CD14-positive monocyte (primary cell): ENCODE results near the gene MAGI3. TPM values are rescaled to one million over a fixed set of nuclear protein-coding genes. Genes with fewer than 3 reads are reported as not detected.
A peak's percentile ranks its signal among the peaks of the same experiment; 100 is the strongest.
"Not testable (repeated sequence)": the region's sequence is repeated elsewhere in the genome, so short reads cannot be mapped to it uniquely, and the experiment has no call there.

Experiments
- DNase-seq, 3 donors: peaks; one replicate each; pipeline ENCODE4 v3.0.0-alpha.2; 2011 to 2022
- H2AFZ ChIP-seq: 2 replicates; pipeline ENCODE4 v1.6.0; 2012; ENCODE audit warnings: mild to moderate bottlenecking, low read depth, low read length, inconsistent platforms; ENCODE audit not compliant: insufficient read depth, poor library complexity, severe bottlenecking
- H3K27ac ChIP-seq, 2 donors: 1 replicate in 1 of 2; 2 replicates in 1 of 2; pipeline ENCODE4 v1.5.1; 2012 to 2013; ENCODE audit warnings: low read length in 2 of 2, control low read depth in 1 of 2, inconsistent platforms in 1 of 2, low read depth in 1 of 2, mild to moderate bottlenecking in 1 of 2
- H3K27me3 ChIP-seq, 2 donors: one replicate each; pipeline versions ENCODE4 v1.6.0 to v1.6.1; 2011 to 2013; ENCODE audit warnings: low read length in 2 of 2; ENCODE audit not compliant: control insufficient read depth in 2 of 2, insufficient read depth in 2 of 2
- H3K36me3 ChIP-seq, 2 donors: replicated peaks in 1 of 2; 1 replicate in 1 of 2; 2 replicates in 1 of 2; pipeline versions ENCODE4 v1.5.1 to v1.6.1; 2012 to 2013; ENCODE audit warnings: low read length in 2 of 2, control low read depth in 1 of 2, inconsistent platforms in 1 of 2, mild to moderate bottlenecking in 1 of 2; ENCODE audit not compliant: insufficient read depth in 2 of 2, control insufficient read depth in 1 of 2
- H3K4me1 ChIP-seq, 2 donors: 1 replicate in 1 of 2; 2 replicates in 1 of 2; pipeline versions ENCODE4 v1.5.1 to v1.6.1; 2012 to 2013; ENCODE audit warnings: low read length in 2 of 2, control low read depth in 1 of 2, inconsistent platforms in 1 of 2, mild to moderate bottlenecking in 1 of 2, moderate library complexity in 1 of 2; ENCODE audit not compliant: insufficient read depth in 2 of 2, control insufficient read depth in 1 of 2
- H3K4me2 ChIP-seq: replicated peaks from 2 replicates; pipeline ENCODE3; 2012; ENCODE audit warnings: low read length, moderate library complexity, mild to moderate bottlenecking; ENCODE audit not compliant: poor library complexity, severe bottlenecking; ENCODE audit errors: extremely low read depth
- H3K4me3 ChIP-seq, 3 experiments: fragments of 200-600 bp in 1 of 3; sonication (generic) in 1 of 3; replicated peaks in 1 of 3; 1 replicate in 2 of 3; 2 replicates in 1 of 3; pipeline ENCODE4 v1.5.1; 2011 to 2013; ENCODE audit warnings: low read length in 3 of 3, mild to moderate bottlenecking in 3 of 3, control low read depth in 2 of 3, low read depth in 2 of 3, inconsistent platforms in 1 of 3, moderate library complexity in 1 of 3
- H3K79me2 ChIP-seq: 2 replicates; pipeline ENCODE4 v1.6.0; 2012; ENCODE audit warnings: mild to moderate bottlenecking, control low read depth, inconsistent platforms, low read length, moderate library complexity; ENCODE audit not compliant: insufficient read depth
- H3K9ac ChIP-seq: 2 replicates; pipeline ENCODE4 v1.6.0; 2017; ENCODE audit warnings: low read length, mild to moderate bottlenecking; ENCODE audit not compliant: insufficient read depth, poor library complexity, severe bottlenecking
- H3K9me3 ChIP-seq, 2 donors: replicated peaks in 1 of 2; 1 replicate in 1 of 2; 2 replicates in 1 of 2; pipeline versions ENCODE4 v1.5.1 to v1.6.1; 2012 to 2013; ENCODE audit warnings: low read length in 2 of 2, control low read depth in 1 of 2; ENCODE audit not compliant: control insufficient read depth in 1 of 2, insufficient read depth in 1 of 2
- H4K20me1 ChIP-seq: 2 replicates; pipeline ENCODE4 v1.6.0; 2012; ENCODE audit warnings: mild to moderate bottlenecking, low read length, control low read depth, moderate library complexity; ENCODE audit not compliant: insufficient read depth
- H3K27ac Mint-ChIP-seq, 7 donors: one replicate each; pipeline ENCODE4 v1.8.0; 2020; ENCODE audit warnings: mild to moderate bottlenecking in 7 of 7, mixed read lengths in 7 of 7, moderate library complexity in 6 of 7, inconsistent platforms in 2 of 7
- H3K27me3 Mint-ChIP-seq, 3 donors: one replicate each; pipeline ENCODE4 v1.8.0; 2021 to 2022; ENCODE audit warnings: low read depth in 3 of 3, mild to moderate bottlenecking in 3 of 3, mixed read lengths in 3 of 3, moderate library complexity in 3 of 3, inconsistent platforms in 1 of 3
- H3K36me3 Mint-ChIP-seq, 2 donors: one replicate each; pipeline ENCODE4 v1.8.0; 2020; ENCODE audit warnings: mixed read lengths in 2 of 2, inconsistent platforms in 1 of 2, mild to moderate bottlenecking in 1 of 2
- H3K4me1 Mint-ChIP-seq: one replicate; pipeline ENCODE4 v1.8.0; 2020; ENCODE audit warnings: mild to moderate bottlenecking, mixed read lengths
- H3K4me3 Mint-ChIP-seq, 2 donors: one replicate each; pipeline ENCODE4 v1.8.0; 2020; ENCODE audit warnings: mild to moderate bottlenecking in 2 of 2, mixed read lengths in 2 of 2, moderate library complexity in 1 of 2
- H3K9me3 Mint-ChIP-seq, 7 donors: one replicate each; pipeline ENCODE4 v1.8.0; 2020 to 2022; ENCODE audit warnings: mixed read lengths in 7 of 7, mild to moderate bottlenecking in 6 of 7, moderate library complexity in 6 of 7, inconsistent platforms in 2 of 7
- WGBS: methylation state at CpG from one replicate; pipeline ENCODE4 v1.1.5; 2013; ENCODE audit warnings: missing lambda C conversion rate; ENCODE audit not compliant: insufficient coverage; 5-methylcytosine and 5-hydroxymethylcytosine counted together
- intact Hi-C, 2 donors: fragments of 100-400 bp; cut with micrococcal nuclease; formaldehyde crosslinking; loops; one replicate each; pipeline versions ENCODE4 v1.15.0 to v1.15.1; 2023
- polyA plus RNA-seq, 3 donors: library from polyadenylated mRNA; depleted of rRNA in 1 of 3; unstranded in 2 of 3; stranded (reverse) in 1 of 3; fragments of 300-500 nt in 2 of 3; fragments of >200 nt in 1 of 3; fragmentation: Illumina TruSeq in 2 of 3; gene quantifications; 1 replicate in 2 of 3; 2 replicates in 1 of 3; pipeline ENCODE4 v1.2.3, GENCODE V29; 2012 to 2021
- TF ChIP-seq, protein P1 (sequence below): fragments of 200-600 bp; IDR thresholded peaks from one replicate; pipeline ENCODE4 v1.8.0; 2022; ENCODE audit warnings: antibody characterized with exemption, mild to moderate bottlenecking

Gene MAGI3
- polyA plus RNA-seq, 3 donors, result 0.36 to 0.58 (median 0.43) TPM

- intact Hi-C loops, result no loop called here
- Mint-ChIP-seq H3K4me1 (no peaks in the 10 kb centered on the region), H3K36me3 (no peaks in the 10 kb centered on the region), H3K27me3 (peaks cover 0 to 4% (median 2%) of the 10 kb centered on the region in 3 donors), H3K9me3 (peaks cover 0 to 2% (median 0%) of the 10 kb centered on the region in 7 donors), H3K27ac (peak overlapping the region in 3 of 7 donors; percentile 0 to 2 (median 1)), H3K4me3 (no peak overlapping the region)
- 100% methylated on average over 2 of the region's 6 CpGs for WGBS
- Histone ChIP-seq H4K20me1 (no peaks in the 10 kb centered on the region), H3K36me3 (no peaks in the 10 kb centered on the region), H3K9ac (no peak overlapping the region), H3K27ac (no peak overlapping the region), H3K4me3 (no peak overlapping the region), H3K4me1 (no peaks in the 10 kb centered on the region), H3K27me3 (no peaks in the 10 kb centered on the region), H2AFZ (no peak overlapping the region), H3K9me3 (no peaks in the 10 kb centered on the region), H3K4me2 (no peak overlapping the region), H3K79me2 (no peaks in the 10 kb centered on the region)
- TF ChIP-seq, protein P1, sequence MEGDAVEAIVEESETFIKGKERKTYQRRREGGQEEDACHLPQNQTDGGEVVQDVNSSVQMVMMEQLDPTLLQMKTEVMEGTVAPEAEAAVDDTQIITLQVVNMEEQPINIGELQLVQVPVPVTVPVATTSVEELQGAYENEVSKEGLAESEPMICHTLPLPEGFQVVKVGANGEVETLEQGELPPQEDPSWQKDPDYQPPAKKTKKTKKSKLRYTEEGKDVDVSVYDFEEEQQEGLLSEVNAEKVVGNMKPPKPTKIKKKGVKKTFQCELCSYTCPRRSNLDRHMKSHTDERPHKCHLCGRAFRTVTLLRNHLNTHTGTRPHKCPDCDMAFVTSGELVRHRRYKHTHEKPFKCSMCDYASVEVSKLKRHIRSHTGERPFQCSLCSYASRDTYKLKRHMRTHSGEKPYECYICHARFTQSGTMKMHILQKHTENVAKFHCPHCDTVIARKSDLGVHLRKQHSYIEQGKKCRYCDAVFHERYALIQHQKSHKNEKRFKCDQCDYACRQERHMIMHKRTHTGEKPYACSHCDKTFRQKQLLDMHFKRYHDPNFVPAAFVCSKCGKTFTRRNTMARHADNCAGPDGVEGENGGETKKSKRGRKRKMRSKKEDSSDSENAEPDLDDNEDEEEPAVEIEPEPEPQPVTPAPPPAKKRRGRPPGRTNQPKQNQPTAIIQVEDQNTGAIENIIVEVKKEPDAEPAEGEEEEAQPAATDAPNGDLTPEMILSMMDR, result no peak
- DNase-seq, result no peak
Measured at GRCh38 chr1:113415310-113416070, 25.2 kb downstream of the MAGI3 start.

GRCh38 chr1:113416071-113416470, 25.8 kb downstream of the MAGI3 start:
- H2AFZ ChIP-seq, H3K27ac Mint-ChIP-seq, H3K27me3 Mint-ChIP-seq, H3K27me3 ChIP-seq, H3K4me2 ChIP-seq, H3K4me3 ChIP-seq, H3K4me3 Mint-ChIP-seq, H3K9me3 Mint-ChIP-seq, H3K36me3 Mint-ChIP-seq, H3K9me3 ChIP-seq, DNase-seq, H4K20me1 ChIP-seq, H3K4me1 ChIP-seq, H3K9ac ChIP-seq, H3K4me1 Mint-ChIP-seq, H3K36me3 ChIP-seq, H3K27ac ChIP-seq, H3K79me2 ChIP-seq, intact Hi-C loops: not testable (repeated sequence)
